Omental fat pad (tissue), 4 donors: Measurements from ENCODE around the gene ST3GAL5. TPM values are rescaled to one million over a fixed set of nuclear protein-coding genes. Genes with fewer than 3 reads are reported as not detected.

Source experiments
- ATAC-seq: fragments of 150-250 bp; one replicate; pipeline ENCODE4 v1.9.1; 2016; ENCODE audit warnings: mild to moderate bottlenecking, moderate library complexity; ENCODE audit not compliant: low FRiP score
- DNase-seq: peaks from one replicate; pipeline ENCODE4 v3.0.0-alpha.2; 2019; ENCODE audit warnings: low spot score
- CTCF ChIP-seq, 3 donors: fragments of 450-650 bp; IDR thresholded peaks; one replicate each; pipeline ENCODE4 v1.5.1; 2016 to 2017; ENCODE audit warnings: antibody characterized with exemption in 3 of 3, mild to moderate bottlenecking in 3 of 3, moderate library complexity in 2 of 3
- total RNA-seq, 4 donors: library from RNA; depleted of rRNA; stranded (reverse); fragments of >200 nt; gene quantifications; one replicate each; pipeline ENCODE4 v1.1.0, GENCODE V29; 2016

The ST3GAL5 gene
- total RNA-seq, 4 donors from 2014 or later, result 41.7 to 89.5 (median 59.4) TPM

- DNase-seq (peak; percentile 7), ATAC-seq (no peak)
- no peak for TF ChIP-seq CTCF (IDR thresholded peaks at IDR 0.05)
These were observed 91.5 kb downstream of the ST3GAL5 start for GRCh38 chr2:85797263-85797660.

GRCh38 chr2:85796341-85797262 lies 92.2 kb downstream of the ST3GAL5 start:
- no peak for ATAC-seq
- peak; percentile 22 for DNase-seq
- TF ChIP-seq CTCF (IDR thresholded peaks at IDR 0.05), result no peak

- no peak for ATAC-seq
- DNase-seq, result no peak
- TF ChIP-seq CTCF (IDR thresholded peaks at IDR 0.05), result no peak
These were observed 92.8 kb downstream of the ST3GAL5 start for GRCh38 chr2:85796046-85796340.

- ATAC-seq, result no peak
- TF ChIP-seq CTCF (IDR thresholded peaks at IDR 0.05), result no peak
- no peak for DNase-seq
These were observed 93.3 kb downstream of the ST3GAL5 start for GRCh38 chr2:85795331-85796045.

- DNase-seq, result no peak
- TF ChIP-seq CTCF (IDR thresholded peaks at IDR 0.05), result no peak
- ATAC-seq, result no peak
These were observed 94.2 kb downstream of the ST3GAL5 start for GRCh38 chr2:85794491-85795121.

GRCh38 chr2:85794038-85794441 lies 94.8 kb downstream of the ST3GAL5 start:
- no peak for ATAC-seq
- TF ChIP-seq CTCF (IDR thresholded peaks at IDR 0.05), result no peak
- no peak for DNase-seq
